ENCODE data around the gene SLC45A3.

Gene SLC45A3

GRCh38 chr1:205669341-205670149, 10.8 kb downstream of the SLC45A3 start:
- TF ChIP-seq, protein P1, sequence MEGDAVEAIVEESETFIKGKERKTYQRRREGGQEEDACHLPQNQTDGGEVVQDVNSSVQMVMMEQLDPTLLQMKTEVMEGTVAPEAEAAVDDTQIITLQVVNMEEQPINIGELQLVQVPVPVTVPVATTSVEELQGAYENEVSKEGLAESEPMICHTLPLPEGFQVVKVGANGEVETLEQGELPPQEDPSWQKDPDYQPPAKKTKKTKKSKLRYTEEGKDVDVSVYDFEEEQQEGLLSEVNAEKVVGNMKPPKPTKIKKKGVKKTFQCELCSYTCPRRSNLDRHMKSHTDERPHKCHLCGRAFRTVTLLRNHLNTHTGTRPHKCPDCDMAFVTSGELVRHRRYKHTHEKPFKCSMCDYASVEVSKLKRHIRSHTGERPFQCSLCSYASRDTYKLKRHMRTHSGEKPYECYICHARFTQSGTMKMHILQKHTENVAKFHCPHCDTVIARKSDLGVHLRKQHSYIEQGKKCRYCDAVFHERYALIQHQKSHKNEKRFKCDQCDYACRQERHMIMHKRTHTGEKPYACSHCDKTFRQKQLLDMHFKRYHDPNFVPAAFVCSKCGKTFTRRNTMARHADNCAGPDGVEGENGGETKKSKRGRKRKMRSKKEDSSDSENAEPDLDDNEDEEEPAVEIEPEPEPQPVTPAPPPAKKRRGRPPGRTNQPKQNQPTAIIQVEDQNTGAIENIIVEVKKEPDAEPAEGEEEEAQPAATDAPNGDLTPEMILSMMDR (IDR thresholded peaks at IDR 0.05; ENCODE audit: insufficient read depth, missing control alignments): no peak
- DNase-seq (ENCODE audit: insufficient read length, low spot score) (peak; percentile 34), FAIRE-seq (no peak)

DNA sequence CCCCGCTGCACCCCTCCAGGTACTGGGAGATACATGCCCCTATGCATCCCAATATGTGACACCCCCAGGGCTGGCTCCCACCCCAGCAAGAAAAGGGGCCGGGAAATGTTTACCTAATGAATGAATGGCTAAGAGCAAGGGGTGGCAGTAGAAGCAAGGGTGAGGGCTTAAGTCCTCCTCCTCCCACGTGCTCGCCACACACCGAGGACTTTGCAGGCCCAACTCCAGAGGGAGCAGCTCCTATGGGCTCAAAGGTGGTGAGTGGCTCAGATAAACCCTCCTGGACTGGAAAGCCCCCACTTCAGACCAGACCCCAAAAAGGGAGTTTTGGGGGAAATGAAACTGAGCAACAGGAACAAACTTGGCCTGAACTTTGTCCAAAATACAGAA, 11.4 kb downstream of the SLC45A3 start:
- TF ChIP-seq, protein P1 (IDR thresholded peaks at IDR 0.05; ENCODE audit: insufficient read depth, missing control alignments): no peak
- DNase-seq (ENCODE audit: insufficient read length, low spot score) (peak; percentile 17), FAIRE-seq (no peak)

DNA sequence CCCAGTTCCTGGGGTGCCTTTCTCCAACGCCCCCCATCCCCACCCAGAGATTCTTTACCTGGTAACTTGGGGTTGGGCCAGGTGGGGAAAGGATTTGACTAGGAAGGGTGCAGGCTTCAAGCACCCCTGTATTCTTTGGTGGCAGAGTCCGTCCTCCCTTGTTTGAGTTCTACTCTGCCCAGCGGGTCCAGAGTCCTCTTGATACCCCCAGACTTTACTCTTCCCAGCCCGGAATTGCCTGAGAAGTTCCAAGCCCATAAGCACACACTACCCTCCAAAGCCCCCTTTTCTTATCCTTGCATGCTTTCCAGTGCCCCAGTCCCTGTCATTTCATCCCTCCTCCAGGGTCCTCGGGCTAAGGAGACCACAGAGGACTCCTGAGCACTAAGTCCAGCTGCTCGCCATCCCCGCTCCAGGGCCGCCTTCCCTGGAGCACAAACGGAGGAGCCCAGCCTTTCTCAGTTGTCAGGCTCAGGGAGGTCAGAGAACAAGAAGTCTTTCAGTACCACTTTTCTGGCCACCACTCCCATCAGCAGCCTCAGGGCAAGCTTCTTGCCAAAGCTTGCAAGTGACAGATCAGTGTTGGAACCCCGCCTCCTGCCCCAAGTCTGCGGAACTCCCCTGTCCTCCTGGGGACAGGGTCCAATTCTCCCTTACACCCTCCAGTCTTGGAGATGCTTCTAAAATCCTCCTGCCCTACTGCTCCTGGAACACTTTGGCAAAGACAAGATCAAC, 12.2 kb downstream of the SLC45A3 start:
- DNase-seq (ENCODE audit: insufficient read length, low spot score) (peak; percentile 13), FAIRE-seq (no peak)
- TF ChIP-seq, protein P1 (IDR thresholded peaks at IDR 0.05; ENCODE audit: insufficient read depth, missing control alignments): no peak

DNA sequence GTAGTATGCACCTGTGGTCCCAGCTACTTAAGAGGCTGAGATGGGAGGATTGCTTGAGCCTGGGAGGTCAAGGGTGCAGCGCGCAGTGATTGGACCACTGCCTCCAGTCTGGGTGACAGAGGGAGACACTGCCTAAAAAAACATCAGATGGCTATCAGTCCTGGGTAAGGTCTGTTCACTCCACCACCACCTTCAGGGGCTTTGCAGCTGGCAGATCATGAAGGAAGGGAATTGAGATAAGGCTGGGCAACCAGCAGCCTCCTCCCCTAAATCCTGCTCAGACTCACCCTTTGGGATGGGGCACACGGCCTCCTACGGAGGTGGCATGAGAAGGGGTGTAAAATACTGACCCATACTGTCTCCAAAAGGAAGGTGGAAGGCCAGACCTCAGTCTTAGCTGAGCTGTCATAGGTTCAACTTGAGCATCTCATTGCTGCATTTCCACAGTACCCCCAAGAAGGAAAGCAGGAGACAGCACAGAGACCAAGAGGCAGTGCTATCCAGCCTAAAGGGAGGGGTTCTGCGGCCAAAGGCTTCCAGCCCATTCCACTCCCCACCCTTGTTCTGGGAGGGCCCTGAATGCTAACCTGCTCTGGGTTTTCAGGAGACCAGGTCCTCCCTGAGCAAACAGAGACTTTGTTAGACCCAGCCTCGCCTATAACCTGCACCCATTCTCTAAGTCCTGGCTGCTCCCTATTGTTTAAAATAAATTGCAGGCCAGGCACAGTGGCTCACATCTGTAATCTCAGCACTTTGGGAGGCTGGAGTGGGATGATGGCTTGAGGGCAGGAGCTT, 13.7 kb downstream of the SLC45A3 start:
- FAIRE-seq: no peak
- DNase-seq (ENCODE audit: insufficient read length, low spot score): no peak
- TF ChIP-seq, protein P1 (IDR thresholded peaks at IDR 0.05; ENCODE audit: insufficient read depth, missing control alignments): no peak

GRCh38 chr1:205665201-205666045, 14.9 kb downstream of the SLC45A3 start:
- DNase-seq (ENCODE audit: insufficient read length, low spot score): peak; percentile 13
- TF ChIP-seq, protein P1 (IDR thresholded peaks at IDR 0.05; ENCODE audit: insufficient read depth, missing control alignments): no peak
- FAIRE-seq: no peak

DNA sequence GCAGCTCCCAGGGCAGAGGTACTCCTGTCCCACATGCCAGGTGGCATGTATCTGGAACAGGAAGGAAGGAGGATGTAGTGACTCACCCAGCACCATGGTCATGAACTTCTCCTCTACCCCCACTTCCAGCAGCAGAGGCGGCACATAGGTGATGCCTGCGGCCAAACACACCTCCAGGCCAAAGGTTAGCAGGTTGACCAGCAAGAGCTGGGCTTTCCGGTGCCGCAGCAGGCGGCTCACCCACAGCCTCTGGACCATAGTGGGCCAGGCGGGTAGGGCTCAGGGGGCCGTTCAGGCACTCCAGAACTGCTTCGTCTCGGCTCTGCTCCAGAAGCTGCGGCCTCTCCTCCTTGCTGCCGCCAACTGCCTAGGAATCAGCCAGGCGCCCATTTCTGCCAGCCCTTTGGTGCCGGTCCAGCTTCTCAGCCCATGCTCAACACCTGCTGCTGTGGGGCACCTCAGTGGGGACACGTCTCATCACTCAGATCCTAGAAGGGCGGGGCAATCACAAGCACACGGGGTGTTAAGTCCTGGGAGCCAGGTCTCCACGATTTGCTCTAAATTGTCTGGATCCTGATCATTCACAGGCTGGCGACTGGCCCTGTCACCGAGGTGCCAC, 15.8 kb downstream of the SLC45A3 start:
- FAIRE-seq (no peak), DNase-seq (ENCODE audit: insufficient read length, low spot score) (no peak)
- TF ChIP-seq, protein P1 (IDR thresholded peaks at IDR 0.05; ENCODE audit: insufficient read depth, missing control alignments): no peak
